Measurements from ENCODE around the gene UNC119B.

The UNC119B gene

GRCh38 chr12:120698665-120699064 lies 11.6 kb upstream of the UNC119B start:
- Histone ChIP-seq H3K9me3 (ENCODE audit: insufficient read depth, low read length) (no peaks in the 10 kb centered on the region), H3K36me3 (ENCODE audit: insufficient read depth, insufficient read length, low read length) (peaks cover 99% of the 10 kb centered on the region), H3K9ac (ENCODE audit: insufficient read length, low read depth) (no peak overlapping the region), H3K4me1 (ENCODE audit: insufficient read depth, insufficient read length) (no peaks in the 10 kb centered on the region), H3K4me3 (ENCODE audit: insufficient read length, low read depth) (no peak overlapping the region), H3K27me3 (ENCODE audit: insufficient read depth, insufficient read length) (no peaks in the 10 kb centered on the region)
- TF ChIP-seq ZNF274 (IDR thresholded peaks at IDR 0.05; ENCODE audit: low read depth, low read length): no peak
- no peak for TF ChIP-seq YY1 (IDR thresholded peaks at IDR 0.05; ENCODE audit: insufficient read depth, insufficient read length)
- TF ChIP-seq SUZ12 (IDR thresholded peaks at IDR 0.05; ENCODE audit: extremely low read depth, insufficient read depth, insufficient read length): no peak
- no peak for DNase-seq (ENCODE audit: low read depth, low spot score)

GRCh38 chr12:120699553-120699952 lies 10.7 kb upstream of the UNC119B start:
- TF ChIP-seq SUZ12 (IDR thresholded peaks at IDR 0.05; ENCODE audit: extremely low read depth, insufficient read depth, insufficient read length): no peak
- H3K36me3 ChIP-seq (ENCODE audit: insufficient read depth, insufficient read length, low read length): peaks cover 93% of the 10 kb centered on the region
- no peaks in the 10 kb centered on the region for H3K4me1 ChIP-seq (ENCODE audit: insufficient read depth, insufficient read length)

GRCh38 chr12:120700886-120701285 lies 9.4 kb upstream of the UNC119B start:
- DNase-seq (ENCODE audit: low read depth, low spot score): no peak
- Histone ChIP-seq H3K36me3 (ENCODE audit: insufficient read depth, insufficient read length, low read length) (peaks cover 80% of the 10 kb centered on the region), H3K9me3 (ENCODE audit: insufficient read depth, low read length) (no peaks in the 10 kb centered on the region), H3K9ac (ENCODE audit: insufficient read length, low read depth) (peak overlapping the region; percentile 6), H3K4me3 (ENCODE audit: insufficient read length, low read depth) (no peak overlapping the region), H3K27me3 (ENCODE audit: insufficient read depth, insufficient read length) (no peaks in the 10 kb centered on the region), H3K4me1 (ENCODE audit: insufficient read depth, insufficient read length) (peaks cover 3% of the 10 kb centered on the region)
- TF ChIP-seq SUZ12 (IDR thresholded peaks at IDR 0.05; ENCODE audit: extremely low read depth, insufficient read depth, insufficient read length) (no peak), ZNF274 (IDR thresholded peaks at IDR 0.05; ENCODE audit: low read depth, low read length) (no peak), YY1 (IDR thresholded peaks at IDR 0.05; ENCODE audit: insufficient read depth, insufficient read length) (no peak)

More at GRCh38 chr12:120699553-120699952, 10.7 kb upstream of the UNC119B start:
- DNase-seq (ENCODE audit: low read depth, low spot score): no peak
- no peaks in the 10 kb centered on the region for H3K9me3 ChIP-seq (ENCODE audit: insufficient read depth, low read length)
- H3K9ac ChIP-seq (ENCODE audit: insufficient read length, low read depth): no peak overlapping the region
- no peaks in the 10 kb centered on the region for H3K27me3 ChIP-seq (ENCODE audit: insufficient read depth, insufficient read length)
- H3K4me3 ChIP-seq (ENCODE audit: insufficient read length, low read depth): no peak overlapping the region

- Histone ChIP-seq H3K36me3 (ENCODE audit: insufficient read depth, insufficient read length, low read length) (peaks cover 62% of the 10 kb centered on the region), H3K4me3 (ENCODE audit: insufficient read length, low read depth) (no peak overlapping the region), H3K4me1 (ENCODE audit: insufficient read depth, insufficient read length) (peaks cover 3% of the 10 kb centered on the region), H3K9me3 (ENCODE audit: insufficient read depth, low read length) (no peaks in the 10 kb centered on the region), H3K9ac (ENCODE audit: insufficient read length, low read depth) (no peak overlapping the region), H3K27me3 (ENCODE audit: insufficient read depth, insufficient read length) (no peaks in the 10 kb centered on the region)
- no peak for TF ChIP-seq ZNF274 (IDR thresholded peaks at IDR 0.05; ENCODE audit: low read depth, low read length)
- TF ChIP-seq YY1 (IDR thresholded peaks at IDR 0.05; ENCODE audit: insufficient read depth, insufficient read length): no peak
- TF ChIP-seq SUZ12 (IDR thresholded peaks at IDR 0.05; ENCODE audit: extremely low read depth, insufficient read depth, insufficient read length): no peak
- no peak for DNase-seq (ENCODE audit: low read depth, low spot score)
Observed at GRCh38 chr12:120702637-120703036, 7.6 kb upstream of the UNC119B start.

- H3K36me3 ChIP-seq (ENCODE audit: insufficient read depth, insufficient read length, low read length): peaks cover 55% of the 10 kb centered on the region
- H3K27me3 ChIP-seq (ENCODE audit: insufficient read depth, insufficient read length): no peaks in the 10 kb centered on the region
- no peaks in the 10 kb centered on the region for H3K9me3 ChIP-seq (ENCODE audit: insufficient read depth, low read length)
- H3K9ac ChIP-seq (ENCODE audit: insufficient read length, low read depth): no peak overlapping the region
- DNase-seq (ENCODE audit: low read depth, low spot score): no peak
- H3K4me1 ChIP-seq (ENCODE audit: insufficient read depth, insufficient read length): peaks cover 3% of the 10 kb centered on the region
- no peak overlapping the region for H3K4me3 ChIP-seq (ENCODE audit: insufficient read length, low read depth)
- TF ChIP-seq YY1 (IDR thresholded peaks at IDR 0.05; ENCODE audit: insufficient read depth, insufficient read length) (no peak), SUZ12 (IDR thresholded peaks at IDR 0.05; ENCODE audit: extremely low read depth, insufficient read depth, insufficient read length) (no peak), ZNF274 (IDR thresholded peaks at IDR 0.05; ENCODE audit: low read depth, low read length) (no peak)
Observed at GRCh38 chr12:120703311-120703942, 6.8 kb upstream of the UNC119B start.

GRCh38 chr12:120705618-120706017 lies 4.6 kb upstream of the UNC119B start:
- peaks cover 33% of the 10 kb centered on the region for H3K36me3 ChIP-seq (ENCODE audit: insufficient read depth, insufficient read length, low read length)
- TF ChIP-seq SUZ12 (IDR thresholded peaks at IDR 0.05; ENCODE audit: extremely low read depth, insufficient read depth, insufficient read length): no peak
- no peak for TF ChIP-seq YY1 (IDR thresholded peaks at IDR 0.05; ENCODE audit: insufficient read depth, insufficient read length)
- TF ChIP-seq ZNF274 (IDR thresholded peaks at IDR 0.05; ENCODE audit: low read depth, low read length): no peak
- H3K27me3 ChIP-seq (ENCODE audit: insufficient read depth, insufficient read length): no peaks in the 10 kb centered on the region
- no peak overlapping the region for H3K4me3 ChIP-seq (ENCODE audit: insufficient read length, low read depth)
- no peak overlapping the region for H3K9ac ChIP-seq (ENCODE audit: insufficient read length, low read depth)
- H3K4me1 ChIP-seq (ENCODE audit: insufficient read depth, insufficient read length): peaks cover 8% of the 10 kb centered on the region
- no peaks in the 10 kb centered on the region for H3K9me3 ChIP-seq (ENCODE audit: insufficient read depth, low read length)
- DNase-seq (ENCODE audit: low read depth, low spot score): no peak

GRCh38 chr12:120706029-120706428 lies 4.2 kb upstream of the UNC119B start:
- Histone ChIP-seq H3K9ac (ENCODE audit: insufficient read length, low read depth) (no peak overlapping the region), H3K9me3 (ENCODE audit: insufficient read depth, low read length) (no peaks in the 10 kb centered on the region), H3K4me3 (ENCODE audit: insufficient read length, low read depth) (no peak overlapping the region), H3K4me1 (ENCODE audit: insufficient read depth, insufficient read length) (peaks cover 8% of the 10 kb centered on the region), H3K27me3 (ENCODE audit: insufficient read depth, insufficient read length) (no peaks in the 10 kb centered on the region), H3K36me3 (ENCODE audit: insufficient read depth, insufficient read length, low read length) (peaks cover 29% of the 10 kb centered on the region)
- no peak for TF ChIP-seq SUZ12 (IDR thresholded peaks at IDR 0.05; ENCODE audit: extremely low read depth, insufficient read depth, insufficient read length)
- TF ChIP-seq ZNF274 (IDR thresholded peaks at IDR 0.05; ENCODE audit: low read depth, low read length): no peak
- no peak for TF ChIP-seq YY1 (IDR thresholded peaks at IDR 0.05; ENCODE audit: insufficient read depth, insufficient read length)
- DNase-seq (ENCODE audit: low read depth, low spot score): no peak
